Anterior cingulate cortex (tissue), 58 donors: ENCODE results near the gene ZDHHC1.
A peak's percentile ranks its signal among the peaks of the same experiment; 100 is the strongest.

Source experiments
- DNase-seq, 58 donors: peaks; one replicate each; lab custom pipeline; 2025; lab: John Stamatoyannopoulos, UW

The ZDHHC1 gene

GRCh38 chr16:67396159-67397035 lies 19.9 kb downstream of the ZDHHC1 start:
- peak in 24 of 58 donors; percentile 10 to 62 (median 40) for DNase-seq

DNA sequence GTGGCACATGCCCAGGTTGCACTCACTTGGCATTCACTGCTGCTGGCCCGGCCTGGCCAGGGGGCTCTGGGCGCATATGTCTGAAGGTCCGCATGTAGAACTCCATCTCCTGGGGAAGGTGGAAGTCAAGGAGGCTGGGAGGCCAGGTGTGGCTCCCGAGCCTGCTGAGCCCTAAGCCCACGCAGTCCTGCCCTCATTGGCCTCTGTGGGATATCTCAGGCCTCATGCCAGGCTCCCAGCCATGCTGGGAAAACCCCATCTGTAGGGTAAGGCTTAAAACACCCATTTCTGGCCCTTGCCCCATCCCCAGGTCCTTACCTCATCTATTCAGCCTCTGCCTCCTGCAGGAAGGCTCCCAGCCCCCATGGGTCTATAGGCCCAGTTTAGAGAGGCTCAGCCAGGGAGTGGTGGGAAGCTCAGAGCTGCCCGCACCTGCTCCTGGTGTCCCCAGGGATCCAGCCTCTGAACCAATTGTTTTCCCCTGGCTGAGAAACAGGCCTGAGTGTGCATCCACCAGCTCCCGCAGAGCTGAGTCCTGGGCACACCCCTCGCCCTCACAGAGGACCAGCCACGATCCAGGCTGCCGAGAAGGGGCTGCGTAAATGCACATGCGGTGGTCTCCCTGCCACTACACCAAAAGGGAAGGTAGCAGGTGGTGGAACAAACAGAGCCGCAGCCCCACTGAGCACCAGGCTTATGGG lies 20.7 kb downstream of the ZDHHC1 start:
- DNase-seq = no peak

DNA sequence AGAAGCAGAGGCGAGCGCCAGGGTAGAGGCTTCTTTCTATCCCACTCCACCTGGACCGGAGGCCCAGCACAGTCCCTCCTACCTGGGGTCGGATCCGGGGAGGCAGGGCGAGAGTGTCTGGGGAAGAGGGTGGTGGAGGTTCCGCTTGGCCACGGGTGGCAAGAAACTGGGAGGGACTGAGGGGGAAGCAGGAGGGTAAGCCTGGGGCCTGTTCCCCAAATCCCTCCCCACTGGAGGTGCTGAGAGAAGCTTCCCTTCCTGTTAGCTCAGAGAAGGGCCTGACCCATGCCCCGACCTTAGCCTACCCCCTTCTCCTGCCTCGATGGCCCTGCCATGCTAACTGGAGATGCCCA lies 21.2 kb downstream of the ZDHHC1 start:
- no peak for DNase-seq

DNA sequence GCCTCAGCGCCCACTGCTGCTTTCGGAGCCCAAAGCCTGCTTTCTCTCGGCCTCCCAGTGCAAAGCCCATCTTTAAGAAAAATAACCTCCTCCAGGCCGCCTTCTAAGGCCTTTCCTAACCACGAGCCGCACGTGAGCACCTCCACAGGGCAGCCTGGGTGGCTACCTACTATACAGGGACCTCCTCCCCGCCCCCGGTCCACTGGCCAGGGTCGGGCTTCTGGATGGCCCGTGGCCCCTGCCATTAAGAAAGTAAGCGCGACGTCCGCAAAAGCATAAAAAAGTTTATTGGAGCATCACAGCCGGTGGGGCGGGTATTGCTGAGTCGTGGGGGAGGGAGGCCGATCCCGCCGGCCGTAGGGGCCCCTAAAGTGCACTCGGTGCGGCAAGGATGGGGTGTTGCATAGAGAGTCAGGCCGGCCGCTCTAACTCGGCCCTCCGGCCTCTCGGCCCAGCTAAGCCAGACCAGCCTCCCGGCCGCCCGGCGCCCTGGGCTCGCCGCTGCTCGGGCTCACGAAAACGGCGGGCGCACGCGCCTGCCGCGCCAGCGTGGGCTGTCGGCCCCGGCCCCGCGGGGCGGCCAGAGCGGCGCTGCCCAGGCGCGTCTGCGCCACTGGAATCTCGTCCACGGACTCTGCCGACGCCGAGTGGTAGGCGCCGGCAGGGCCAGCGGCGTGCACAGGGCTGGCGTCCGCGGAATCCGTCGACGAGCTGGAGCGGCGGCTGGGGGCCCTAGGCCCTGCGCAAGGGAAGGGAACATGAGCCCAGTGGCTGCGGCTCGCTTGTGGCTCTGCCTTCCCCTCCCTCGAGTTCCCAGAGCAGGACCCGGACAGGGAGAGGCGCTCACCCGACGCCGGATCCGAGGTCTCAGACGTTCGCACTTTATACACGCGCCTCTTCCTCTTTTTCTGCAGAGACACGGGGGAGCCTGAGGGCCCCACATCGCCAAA lies 21.8 kb downstream of the ZDHHC1 start:
- no peak for DNase-seq

- DNase-seq = no peak
Measured at GRCh38 chr16:67393788-67394154, 22.5 kb downstream of the ZDHHC1 start.

- DNase-seq = peak in 57 of 58 donors; percentile 14 to 93 (median 82)
Measured at GRCh38 chr16:67393111-67393787, 23.0 kb downstream of the ZDHHC1 start, which contains the start of gene TPPP3. Gene TPPP3 (minus strand): TSS chr16:67393498. CDS start chr16:67391111, 2,387 bp downstream.

GRCh38 chr16:67392301-67393059 lies 23.8 kb downstream of the ZDHHC1 start:
- no peak for DNase-seq

- DNase-seq = peak; percentile 30 to 99 (median 92)
Measured at GRCh38 chr16:67391424-67392300, 24.6 kb downstream of the ZDHHC1 start.

DNA sequence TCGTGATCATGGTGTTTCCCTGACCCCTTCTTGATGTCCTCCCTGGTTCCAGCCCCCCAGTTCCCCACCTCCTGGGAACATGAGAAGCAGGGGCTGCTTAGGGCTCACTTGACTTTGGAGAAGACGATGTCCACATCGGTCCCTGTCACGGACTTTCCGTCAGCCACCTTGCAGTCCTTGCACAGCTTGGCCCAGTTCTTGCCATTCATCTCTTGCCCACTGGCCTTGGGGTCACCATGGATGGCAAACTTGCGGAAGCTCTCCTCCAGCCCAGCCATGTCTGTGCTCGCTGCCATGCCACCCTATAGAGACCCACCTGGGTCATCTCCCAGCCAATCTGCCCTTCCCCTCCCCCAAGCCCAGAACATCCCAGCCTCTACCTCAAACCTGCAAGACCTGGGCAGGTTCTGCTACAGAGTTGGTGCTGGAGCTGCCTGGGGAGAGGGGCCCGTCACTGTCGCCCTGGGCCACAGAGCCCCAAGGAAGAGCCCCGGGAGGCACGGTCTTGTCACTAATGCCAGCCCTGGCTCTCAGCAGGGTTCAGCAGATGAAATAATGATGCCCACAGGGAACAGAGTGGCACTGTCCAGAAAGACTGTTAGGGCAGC lies 25.4 kb downstream of the ZDHHC1 start:
- DNase-seq = peak in 1 of 58 donors; percentile 63

- DNase-seq = peak in 36 of 58 donors; percentile 20 to 74 (median 48)
Measured at GRCh38 chr16:67389911-67390815, 26.1 kb downstream of the ZDHHC1 start.

GRCh38 chr16:67388591-67388990 lies 27.7 kb downstream of the ZDHHC1 start:
- DNase-seq = no peak

DNA sequence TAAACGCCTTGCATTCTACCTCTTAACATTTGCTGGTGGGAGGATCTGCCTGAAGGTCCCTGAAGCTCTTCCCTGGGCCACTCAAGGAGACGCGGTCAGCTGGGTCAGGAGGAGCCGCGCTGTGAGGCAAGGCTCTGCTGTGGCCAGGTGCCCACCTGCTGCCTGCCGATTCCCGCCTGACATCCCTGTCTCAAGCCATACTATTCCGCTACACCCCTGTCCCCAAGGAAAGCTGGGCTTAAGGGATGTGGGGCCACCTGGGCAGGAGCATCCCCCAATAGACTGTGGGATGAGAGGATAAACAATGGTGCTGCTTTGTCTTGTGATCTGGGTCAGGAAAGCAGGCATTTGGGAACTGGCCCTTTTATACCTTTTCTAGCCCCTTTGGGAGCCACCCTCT lies 28.1 kb downstream of the ZDHHC1 start:
- DNase-seq = no peak

DNA sequence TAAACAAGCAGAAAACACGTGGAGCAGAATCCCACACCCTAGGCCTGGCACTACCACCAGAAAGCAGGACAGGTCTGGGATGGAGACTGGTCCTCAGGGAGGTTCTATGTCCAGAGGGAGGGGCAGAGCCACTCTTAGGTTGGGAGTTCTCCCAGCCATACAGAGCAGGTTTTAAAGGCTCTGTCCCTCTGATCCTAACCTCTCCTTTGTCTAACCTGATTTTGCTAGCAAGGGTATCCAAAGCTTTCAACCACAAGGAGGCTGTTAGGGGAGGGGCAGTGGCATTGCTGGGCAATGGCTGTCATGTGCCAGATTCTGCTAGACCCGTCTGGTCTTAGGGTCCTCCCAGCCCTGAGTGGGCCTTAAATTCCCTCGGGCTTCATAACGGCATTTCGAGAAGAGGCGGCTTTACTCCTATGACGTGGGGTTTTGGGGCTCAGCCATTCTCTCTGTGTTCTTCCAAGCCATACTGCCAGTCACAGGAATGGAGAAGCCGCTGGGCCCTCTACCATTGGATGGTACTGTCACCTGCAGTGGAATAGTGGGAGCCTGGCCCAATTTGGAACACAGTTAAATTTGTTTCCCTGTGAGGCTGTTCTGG lies 28.7 kb downstream of the ZDHHC1 start:
- peak in 1 of 58 donors; percentile 28 for DNase-seq

DNA sequence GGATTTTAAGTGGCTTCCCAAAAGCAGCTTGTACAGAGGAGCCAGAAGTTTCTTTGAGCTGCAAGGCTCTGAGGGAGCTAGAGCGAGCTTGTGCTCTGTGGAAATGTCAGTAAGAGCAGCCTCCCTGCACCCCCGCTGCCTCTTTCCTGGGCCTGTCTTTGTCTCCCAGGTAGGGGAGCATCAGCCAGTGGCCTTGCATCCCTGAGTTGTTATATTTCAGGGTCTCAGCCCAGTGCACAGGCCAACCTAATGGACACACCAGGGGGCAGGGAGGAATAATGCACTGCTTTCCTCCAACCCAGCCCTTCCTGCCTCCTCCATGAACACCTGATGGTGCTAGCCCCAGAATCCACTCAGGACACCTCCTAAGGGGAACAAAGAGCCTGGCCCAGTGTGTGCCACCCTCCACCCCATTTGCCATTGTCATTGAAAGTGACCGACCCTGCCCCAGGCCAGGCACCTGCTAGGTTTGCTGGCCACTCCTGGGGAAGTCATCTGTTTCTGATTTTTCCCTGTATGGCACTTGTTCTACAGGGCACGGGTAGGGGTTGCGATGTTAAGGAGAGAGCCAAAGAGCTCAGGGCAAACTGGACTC lies 29.3 kb downstream of the ZDHHC1 start:
- no peak for DNase-seq

DNA sequence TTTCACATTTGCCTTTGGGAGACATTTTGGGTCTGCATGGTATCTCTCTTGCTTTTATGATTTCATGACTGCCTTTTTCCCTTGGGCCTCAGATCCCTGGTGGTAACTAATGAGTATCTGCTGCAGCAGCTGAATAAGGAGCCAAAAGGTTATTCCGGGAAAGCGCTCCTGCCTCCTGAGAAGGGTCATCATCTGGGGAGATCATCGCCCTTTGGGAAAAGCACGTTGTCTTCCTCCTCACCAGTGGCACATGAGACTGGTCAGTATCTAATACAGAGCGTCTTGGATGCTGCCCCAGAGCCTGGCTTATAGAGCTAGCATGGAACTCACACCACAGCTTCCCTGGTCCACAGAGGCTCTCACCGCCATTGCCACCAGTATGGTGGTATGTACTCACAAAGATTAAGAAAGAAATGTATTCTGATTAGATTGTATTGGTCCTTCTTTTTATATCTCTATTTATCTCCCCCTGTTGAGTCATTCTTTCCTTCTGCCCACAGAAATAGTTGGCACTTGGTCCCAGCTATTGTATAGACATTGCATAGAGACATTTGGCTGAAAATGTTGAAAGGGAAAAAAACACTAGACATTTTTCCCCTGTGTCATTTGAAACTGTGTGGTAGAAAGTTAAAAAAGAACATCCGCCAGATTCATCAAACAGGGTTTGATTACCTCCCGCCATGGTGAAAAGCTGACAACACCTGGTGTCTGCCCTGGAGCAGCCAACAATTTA lies 31.3 kb downstream of the ZDHHC1 start:
- no peak for DNase-seq
